H9 (cell line): ENCODE data around the gene RNF175. TPM values are rescaled to one million over a fixed set of nuclear protein-coding genes. Genes with fewer than 3 reads are reported as not detected.

Experiments used
- DNase-seq: peaks from one replicate; pipeline ENCODE4 v3.0.0-alpha.2; 2017
- H2AFZ ChIP-seq: one replicate; pipeline ENCODE4 v1.6.1; 2013; ENCODE audit warnings: mild to moderate bottlenecking, low read length, control low read depth, moderate library complexity
- H2AK5ac ChIP-seq: 2 replicates; pipeline ENCODE4 v1.6.1; 2013; ENCODE audit warnings: low read length, control low read depth, mixed read lengths; ENCODE audit not compliant: insufficient read length
- H2BK120ac ChIP-seq: one replicate; pipeline ENCODE4 v1.6.1; 2013; ENCODE audit warnings: low read depth, mild to moderate bottlenecking, low read length, control low read depth, inconsistent platforms; ENCODE audit not compliant: poor library complexity, severe bottlenecking
- H2BK12ac ChIP-seq: 2 replicates; pipeline ENCODE4 v1.6.1; 2013; ENCODE audit warnings: low read length, control low read depth, mixed read lengths, low read depth; ENCODE audit not compliant: insufficient read length
- H2BK15ac ChIP-seq: 2 replicates; pipeline ENCODE4 v1.6.1; 2013; ENCODE audit warnings: low read depth, low read length, control low read depth
- H2BK20ac ChIP-seq: one replicate; pipeline ENCODE4 v1.6.1; 2013; ENCODE audit warnings: low read depth, mild to moderate bottlenecking, low read length, control low read depth, inconsistent platforms; ENCODE audit not compliant: poor library complexity, severe bottlenecking
- H2BK5ac ChIP-seq: 2 replicates; pipeline ENCODE4 v1.6.1; 2013; ENCODE audit warnings: low read length, control low read depth, mixed read lengths; ENCODE audit not compliant: insufficient read length
- H3K14ac ChIP-seq: 2 replicates; pipeline ENCODE4 v1.6.1; 2013; ENCODE audit warnings: low read length, control low read depth; ENCODE audit not compliant: insufficient read depth
- H3K18ac ChIP-seq: 2 replicates; pipeline ENCODE4 v1.6.1; 2013; ENCODE audit warnings: low read depth, mild to moderate bottlenecking, mixed read lengths, low read length, control low read depth; ENCODE audit not compliant: insufficient read length
- H3K23ac ChIP-seq: 2 replicates; pipeline ENCODE4 v1.6.1; 2013; ENCODE audit warnings: low read length, control low read depth, mixed read lengths, low read depth; ENCODE audit not compliant: insufficient read length
- H3K23me2 ChIP-seq: 2 replicates; pipeline ENCODE4 v1.6.1; 2013; ENCODE audit warnings: low read depth, mild to moderate bottlenecking, mixed read lengths, low read length, control low read depth; ENCODE audit not compliant: insufficient read length, poor library complexity, severe bottlenecking
- H3K27ac ChIP-seq: 2 replicates; pipeline ENCODE4 v1.5.1; 2013; ENCODE audit warnings: low read length, control low read depth, mixed read lengths, low read depth; ENCODE audit not compliant: insufficient read length
- H3K27me3 ChIP-seq: 2 replicates; pipeline ENCODE4 v1.6.1; 2013; ENCODE audit warnings: low read length, control low read depth, inconsistent platforms; ENCODE audit not compliant: insufficient read depth
- H3K4ac ChIP-seq: 2 replicates; pipeline ENCODE4 v1.6.1; 2013; ENCODE audit warnings: low read depth, mild to moderate bottlenecking, control low read depth, inconsistent platforms, low read length, moderate library complexity
- H3K4me1 ChIP-seq: 2 replicates; pipeline ENCODE4 v1.6.1; 2013; ENCODE audit warnings: low read length, control low read depth, inconsistent platforms; ENCODE audit not compliant: insufficient read depth
- H3K4me2 ChIP-seq: 2 replicates; pipeline ENCODE4 v1.6.1; 2013; ENCODE audit warnings: low read length, control low read depth, mixed read lengths; ENCODE audit not compliant: insufficient read length, insufficient read depth
- H3K56ac ChIP-seq: 2 replicates; pipeline ENCODE4 v1.6.1; 2013; ENCODE audit warnings: low read depth, mild to moderate bottlenecking, mixed read lengths, low read length, control low read depth; ENCODE audit not compliant: insufficient read length
- H3K79me1 ChIP-seq: 2 replicates; pipeline ENCODE4 v1.6.1; 2013; ENCODE audit warnings: low read depth, mild to moderate bottlenecking, moderate library complexity, low read length, control low read depth, inconsistent platforms; ENCODE audit not compliant: insufficient read depth, poor library complexity, severe bottlenecking
- H3K79me2 ChIP-seq: 2 replicates; pipeline ENCODE4 v1.6.1; 2013; ENCODE audit warnings: low read length, control low read depth, inconsistent platforms; ENCODE audit not compliant: insufficient read depth
- H3K9ac ChIP-seq: 2 replicates; pipeline ENCODE4 v1.6.1; 2013; ENCODE audit warnings: low read length, control low read depth, mixed read lengths; ENCODE audit not compliant: insufficient read length; ENCODE audit errors: extremely low read depth
- H3K9me3 ChIP-seq: one replicate; pipeline ENCODE4 v1.6.1; 2013; ENCODE audit warnings: low read depth, low read length, inconsistent platforms; ENCODE audit not compliant: control insufficient read depth
- H3T11ph ChIP-seq: one replicate; pipeline ENCODE4 v1.6.1; 2013; ENCODE audit warnings: mild to moderate bottlenecking, low read length, control low read depth, inconsistent platforms
- H4K20me1 ChIP-seq: one replicate; pipeline ENCODE4 v1.6.1; 2013; ENCODE audit not compliant: control insufficient read depth, insufficient read length, insufficient read depth
- H4K5ac ChIP-seq: 2 replicates; pipeline ENCODE4 v1.6.1; 2013; ENCODE audit warnings: low read depth, mild to moderate bottlenecking, mixed read lengths, low read length, control low read depth; ENCODE audit not compliant: insufficient read length
- H4K8ac ChIP-seq: replicated peaks from 2 replicates; pipeline ENCODE4 v1.6.1; 2013; ENCODE audit warnings: low read length, control low read depth, mixed read lengths, low read depth; ENCODE audit not compliant: insufficient read length
- H4K91ac ChIP-seq: 2 replicates; pipeline ENCODE4 v1.6.1; 2013; ENCODE audit warnings: low read depth, mild to moderate bottlenecking, moderate library complexity, mixed read lengths, low read length, control low read depth; ENCODE audit not compliant: insufficient read length
- H3K27ac Mint-ChIP-seq, 3 experiments: 2 replicates in 2 of 3; 3 replicates in 1 of 3; pipeline ENCODE4 v1.8.0; 2020 to 2021; ENCODE audit warnings: mixed read lengths in 3 of 3, mild to moderate bottlenecking in 1 of 3, moderate library complexity in 1 of 3
- H3K27me3 Mint-ChIP-seq: 2 replicates; pipeline ENCODE4 v1.8.0; 2021; ENCODE audit warnings: low read depth, mild to moderate bottlenecking, moderate library complexity, mixed read lengths
- H3K36me3 Mint-ChIP-seq, 3 experiments: 2 replicates in 2 of 3; 3 replicates in 1 of 3; pipeline ENCODE4 v1.8.0; 2020 to 2021; ENCODE audit warnings: low read depth in 3 of 3, mixed read lengths in 3 of 3; ENCODE audit not compliant: insufficient read depth in 1 of 3
- H3K4me1 Mint-ChIP-seq, 2 experiments: 2 replicates each; pipeline ENCODE4 v1.8.0; 2020; ENCODE audit warnings: mixed read lengths in 2 of 2
- H3K4me3 Mint-ChIP-seq, 2 experiments: 2 replicates in 1 of 2; 3 replicates in 1 of 2; pipeline ENCODE4 v1.8.0; 2020 to 2021; ENCODE audit warnings: mild to moderate bottlenecking in 2 of 2, mixed read lengths in 2 of 2, moderate library complexity in 1 of 2
- H3K9me3 Mint-ChIP-seq, 2 experiments: 2 replicates in 1 of 2; 3 replicates in 1 of 2; pipeline ENCODE4 v1.8.0; 2020; ENCODE audit warnings: mild to moderate bottlenecking in 2 of 2, mixed read lengths in 2 of 2, moderate library complexity in 1 of 2
- WGBS: extraction: QIAGEN DNeasy Blood & Tissue Kit; methylation state at CpG from one replicate; pipeline ENCODE4 v1.1.7; 2013; ENCODE audit warnings: missing lambda C conversion rate, low lambda C conversion rate, mixed read lengths; ENCODE audit not compliant: insufficient read length; ENCODE audit errors: extremely low coverage; 5-methylcytosine and 5-hydroxymethylcytosine counted together
- total RNA-seq: library from RNA; stranded (reverse); gene quantifications from 2 replicates; pipeline ENCODE4 v1.2.1, GENCODE V29; 2021
- TF ChIP-seq, protein P1 (sequence below): fragments of 200-600 bp; sonication (generic); conservative IDR thresholded peaks from 3 replicates; pipeline ENCODE4 v1.8.0; 2021; ENCODE audit warnings: antibody characterized with exemption, mild to moderate bottlenecking

Gene RNF175
- total RNA-seq, 1 experiment from 2014 or later, result 4.3 TPM

DNA sequence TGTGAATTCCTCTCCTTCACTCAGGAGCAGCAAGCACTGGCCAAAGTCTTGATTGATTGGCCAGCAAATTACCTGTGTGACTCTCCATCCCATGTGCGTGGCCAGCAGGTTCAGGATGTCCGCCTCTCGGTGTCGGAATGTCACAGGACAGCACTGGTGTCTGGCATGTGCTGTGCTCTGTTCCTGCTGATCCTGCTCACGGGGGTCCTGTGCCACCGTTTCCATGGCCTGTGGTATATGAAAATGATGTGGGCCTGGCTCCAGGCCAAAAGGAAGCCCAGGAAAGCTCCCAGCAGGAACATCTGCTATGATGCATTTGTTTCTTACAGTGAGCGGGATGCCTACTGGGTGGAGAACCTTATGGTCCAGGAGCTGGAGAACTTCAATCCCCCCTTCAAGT is 55.3 kb downstream of the RNF175 start:
- no peaks in the 10 kb centered on the region for H3K27me3 ChIP-seq
- TF ChIP-seq, protein P1, sequence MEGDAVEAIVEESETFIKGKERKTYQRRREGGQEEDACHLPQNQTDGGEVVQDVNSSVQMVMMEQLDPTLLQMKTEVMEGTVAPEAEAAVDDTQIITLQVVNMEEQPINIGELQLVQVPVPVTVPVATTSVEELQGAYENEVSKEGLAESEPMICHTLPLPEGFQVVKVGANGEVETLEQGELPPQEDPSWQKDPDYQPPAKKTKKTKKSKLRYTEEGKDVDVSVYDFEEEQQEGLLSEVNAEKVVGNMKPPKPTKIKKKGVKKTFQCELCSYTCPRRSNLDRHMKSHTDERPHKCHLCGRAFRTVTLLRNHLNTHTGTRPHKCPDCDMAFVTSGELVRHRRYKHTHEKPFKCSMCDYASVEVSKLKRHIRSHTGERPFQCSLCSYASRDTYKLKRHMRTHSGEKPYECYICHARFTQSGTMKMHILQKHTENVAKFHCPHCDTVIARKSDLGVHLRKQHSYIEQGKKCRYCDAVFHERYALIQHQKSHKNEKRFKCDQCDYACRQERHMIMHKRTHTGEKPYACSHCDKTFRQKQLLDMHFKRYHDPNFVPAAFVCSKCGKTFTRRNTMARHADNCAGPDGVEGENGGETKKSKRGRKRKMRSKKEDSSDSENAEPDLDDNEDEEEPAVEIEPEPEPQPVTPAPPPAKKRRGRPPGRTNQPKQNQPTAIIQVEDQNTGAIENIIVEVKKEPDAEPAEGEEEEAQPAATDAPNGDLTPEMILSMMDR, result no peak
- no peak overlapping the region for H2BK15ac ChIP-seq
- no peak overlapping the region for H3K23ac ChIP-seq
- H4K8ac ChIP-seq, result no peak overlapping the region
- WGBS, result no CpG with 5 or more reads among the region's 7 CpGs
- no peak overlapping the region for H4K91ac ChIP-seq
- H2AFZ ChIP-seq, result no peak overlapping the region
- no peak overlapping the region for H3K14ac ChIP-seq
- no peaks in the 10 kb centered on the region for H3K4me1 ChIP-seq
- H3K79me1 ChIP-seq, result no peaks in the 10 kb centered on the region
- no peak overlapping the region for H3K4ac ChIP-seq
- H3K4me3 Mint-ChIP-seq, result no peak overlapping the region
- no peaks in the 10 kb centered on the region for H3K9me3 ChIP-seq
- no peak overlapping the region for H3K9ac ChIP-seq
- no peak overlapping the region for H3T11ph ChIP-seq
- no peak overlapping the region for H2BK12ac ChIP-seq
- H3K27ac ChIP-seq, result no peak overlapping the region
- no peak overlapping the region for H2BK120ac ChIP-seq
- H3K9me3 Mint-ChIP-seq, result no peaks in the 10 kb centered on the region; a peak in 1 of 5 replicates
- no peaks in the 10 kb centered on the region for H3K23me2 ChIP-seq
- no peak overlapping the region for H3K18ac ChIP-seq
- no peak overlapping the region for H4K5ac ChIP-seq
- no peaks in the 10 kb centered on the region for H4K20me1 ChIP-seq
- no peak overlapping the region for H2BK20ac ChIP-seq
- peaks cover 10% of the 10 kb centered on the region for H3K27me3 Mint-ChIP-seq
- H3K4me1 Mint-ChIP-seq, result no peaks in the 10 kb centered on the region
- no peak overlapping the region for H3K27ac Mint-ChIP-seq
- H3K36me3 Mint-ChIP-seq, result no peaks in the 10 kb centered on the region
- no peak for DNase-seq
- no peak overlapping the region for H2BK5ac ChIP-seq
- H3K4me2 ChIP-seq, result no peak overlapping the region
- no peaks in the 10 kb centered on the region for H3K79me2 ChIP-seq
- H2AK5ac ChIP-seq, result no peak overlapping the region
- H3K56ac ChIP-seq, result no peak overlapping the region
